Measurements from ENCODE around the gene ALDH9A1.

DNA sequence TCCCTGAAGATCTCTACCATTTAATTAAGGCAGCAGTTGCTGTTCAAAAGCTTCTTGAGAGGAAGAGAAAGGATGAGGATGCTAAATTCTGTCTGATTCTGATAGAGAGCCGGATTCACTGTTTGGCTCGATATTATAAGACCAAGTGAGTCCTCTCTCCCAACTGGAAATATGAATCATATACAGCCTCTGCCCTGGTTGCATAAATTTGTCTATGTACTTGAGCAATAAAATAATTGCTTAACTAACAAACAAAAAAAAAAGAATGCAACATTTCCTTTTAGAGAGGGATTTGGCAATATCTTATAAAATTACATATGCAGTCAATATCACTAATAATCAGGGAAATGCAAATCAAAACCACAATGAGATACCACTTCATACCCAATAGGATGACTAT, 26.8 kb downstream of the ALDH9A1 start:
- TF ChIP-seq, protein P1, sequence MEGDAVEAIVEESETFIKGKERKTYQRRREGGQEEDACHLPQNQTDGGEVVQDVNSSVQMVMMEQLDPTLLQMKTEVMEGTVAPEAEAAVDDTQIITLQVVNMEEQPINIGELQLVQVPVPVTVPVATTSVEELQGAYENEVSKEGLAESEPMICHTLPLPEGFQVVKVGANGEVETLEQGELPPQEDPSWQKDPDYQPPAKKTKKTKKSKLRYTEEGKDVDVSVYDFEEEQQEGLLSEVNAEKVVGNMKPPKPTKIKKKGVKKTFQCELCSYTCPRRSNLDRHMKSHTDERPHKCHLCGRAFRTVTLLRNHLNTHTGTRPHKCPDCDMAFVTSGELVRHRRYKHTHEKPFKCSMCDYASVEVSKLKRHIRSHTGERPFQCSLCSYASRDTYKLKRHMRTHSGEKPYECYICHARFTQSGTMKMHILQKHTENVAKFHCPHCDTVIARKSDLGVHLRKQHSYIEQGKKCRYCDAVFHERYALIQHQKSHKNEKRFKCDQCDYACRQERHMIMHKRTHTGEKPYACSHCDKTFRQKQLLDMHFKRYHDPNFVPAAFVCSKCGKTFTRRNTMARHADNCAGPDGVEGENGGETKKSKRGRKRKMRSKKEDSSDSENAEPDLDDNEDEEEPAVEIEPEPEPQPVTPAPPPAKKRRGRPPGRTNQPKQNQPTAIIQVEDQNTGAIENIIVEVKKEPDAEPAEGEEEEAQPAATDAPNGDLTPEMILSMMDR (IDR thresholded peaks at IDR 0.05), result no peak
- no peak for TF ChIP-seq POLR2AphosphoS5 (IDR thresholded peaks at IDR 0.05)
- no peak for TF ChIP-seq EP300 (IDR thresholded peaks at IDR 0.05)
- no peak for TF ChIP-seq POLR2A (IDR thresholded peaks at IDR 0.05)
